GM23248 (cell line): ENCODE results near the gene YEATS2. TPM values are rescaled to one million over a fixed set of nuclear protein-coding genes. Genes with fewer than 3 reads are reported as not detected.

ENCODE experiments used
- DNase-seq: peaks from one replicate; pipeline ENCODE4 v3.0.0-alpha.2; 2015
- H2AFZ ChIP-seq: fragments of 200-600 bp; sonication (generic); 2 replicates; pipeline ENCODE4 v1.6.1; 2016; ENCODE audit warnings: antibody characterized with exemption
- H3F3A ChIP-seq: fragments of 200-600 bp; sonication (generic); 2 replicates; pipeline ENCODE4 v1.6.1; 2016; ENCODE audit warnings: mild to moderate bottlenecking, antibody characterized with exemption, mixed run types; ENCODE audit not compliant: insufficient read depth
- H3K27ac ChIP-seq: fragments of 200-600 bp; sonication (generic); 2 replicates; pipeline ENCODE4 v1.5.1; 2016; ENCODE audit warnings: mild to moderate bottlenecking
- H3K27me3 ChIP-seq: fragments of 200-600 bp; sonication (generic); replicated peaks from 2 replicates; pipeline ENCODE4 v1.6.1; 2016; ENCODE audit warnings: mild to moderate bottlenecking; ENCODE audit not compliant: insufficient read depth
- H3K36me3 ChIP-seq: fragments of 200-600 bp; sonication (generic); 2 replicates; pipeline ENCODE4 v1.6.1; 2016; ENCODE audit warnings: low read depth, mild to moderate bottlenecking
- H3K4me1 ChIP-seq: fragments of 200-600 bp; sonication (generic); 2 replicates; pipeline ENCODE4 v1.6.1; 2016; ENCODE audit warnings: mild to moderate bottlenecking; ENCODE audit not compliant: insufficient read depth
- H3K4me2 ChIP-seq: fragments of 200-600 bp; sonication (generic); one replicate; pipeline ENCODE4 v1.6.1; 2016; ENCODE audit warnings: mild to moderate bottlenecking; ENCODE audit not compliant: unreplicated experiment
- H3K4me3 ChIP-seq: fragments of 200-600 bp; sonication (generic); 2 replicates; pipeline ENCODE4 v1.5.1; 2016; ENCODE audit warnings: mild to moderate bottlenecking
- H3K79me2 ChIP-seq: fragments of 200-600 bp; sonication (generic); 2 replicates; pipeline ENCODE4 v1.6.1; 2016; ENCODE audit warnings: mild to moderate bottlenecking; ENCODE audit not compliant: insufficient read depth
- H3K9ac ChIP-seq: fragments of 200-600 bp; sonication (generic); 2 replicates; pipeline ENCODE4 v1.6.1; 2016; ENCODE audit warnings: mild to moderate bottlenecking
- H3K9me2 ChIP-seq: fragments of 200-600 bp; sonication (generic); 2 replicates; pipeline ENCODE4 v1.6.1; 2016; ENCODE audit warnings: mixed run types, mild to moderate bottlenecking, moderate library complexity; ENCODE audit not compliant: insufficient read depth
- H3K9me3 ChIP-seq: fragments of 200-600 bp; sonication (generic); one replicate; pipeline ENCODE4 v1.6.1; 2017; ENCODE audit warnings: low read depth
- H4K20me1 ChIP-seq: fragments of 200-600 bp; sonication (generic); 2 replicates; pipeline ENCODE4 v1.6.0; 2016; ENCODE audit not compliant: insufficient read depth
- EZH2 ChIP-seq: fragments of 200-600 bp; sonication (generic); IDR thresholded peaks from 2 replicates; pipeline ENCODE4 v1.6.1; 2018; ENCODE audit warnings: antibody characterized with exemption, mild to moderate bottlenecking; ENCODE audit not compliant: insufficient read depth, poor library complexity, severe bottlenecking
- EZH2phosphoT487 ChIP-seq: fragments of 200-600 bp; sonication (generic); IDR thresholded peaks from 2 replicates; pipeline ENCODE4 v1.6.1; 2018; ENCODE audit warnings: antibody characterized with exemption, moderate library complexity, mild to moderate bottlenecking, low read depth; ENCODE audit not compliant: insufficient read depth
- WGBS, 2 experiments: methylation state at CpG; one replicate each; pipeline ENCODE4 v1.1.6; 2015 to 2017; ENCODE audit warnings: low lambda C conversion rate in 2 of 2, low coverage in 1 of 2; ENCODE audit errors: missing lambda C conversion rate in 2 of 2; 5-methylcytosine and 5-hydroxymethylcytosine counted together
- in situ Hi-C: fragments of 300-500 bp; cut with MboI; formaldehyde crosslinking; loops from 2 replicates; pipeline ENCODE4 v1.15.0; 2020
- polyA plus RNA-seq: library from polyadenylated mRNA; unstranded; fragments of >200 nt; fragmentation: Nextera tagmentation; extraction: Ambion mirVana; gene quantifications from 2 replicates; pipeline ENCODE4 v1.2.1, GENCODE V29; 2016
- total RNA-seq: library from RNA; depleted of rRNA; stranded (reverse); fragments of >200 nt; shearing (Covaris generic); gene quantifications from 2 replicates; pipeline ENCODE4 v1.2.3, GENCODE V29; 2014; rRNA removed

YEATS2 gene
- total RNA-seq (29.6 and 34.7 TPM in 2 replicates), polyA plus RNA-seq (11.0 and 14.0 TPM in 2 replicates)

GRCh38 chr3:183697610-183698317 lies at the start of gene YEATS2:
YEATS2 (plus strand) TSS chr3:183697797; CDS start chr3:183715163, 17,366 bp downstream.
- in situ Hi-C loops: no loop called here
- no peaks in the 10 kb centered on the region for H3K9me2 ChIP-seq
- H3K27ac ChIP-seq: peak within 1 kb of the TSS; percentile 72
- H3K9ac ChIP-seq: peak within 1 kb of the TSS; percentile 93
- H3K27me3 ChIP-seq: no peaks in the 10 kb centered on the region
- peak within 1 kb of the TSS; percentile 94 for H3K4me2 ChIP-seq
- H3K36me3 ChIP-seq: no peaks in the 10 kb centered on the region
- DNase-seq: peak; percentile 83
- TF ChIP-seq EZH2 (no peak), EZH2phosphoT487 (no peak)
- no peaks in the 10 kb centered on the region for H3K9me3 ChIP-seq
- no peaks in the 10 kb centered on the region for H3K4me1 ChIP-seq
- no peaks in the 10 kb centered on the region; the same call in 1 of the 2 replicates for H4K20me1 ChIP-seq
- H2AFZ ChIP-seq: peak within 1 kb of the TSS; percentile 93
- H3F3A ChIP-seq: 0 out of 2 replicates have a peak, but pooled peaks cover 6% of the 10 kb centered on the region
- H3K4me3 ChIP-seq: peak within 1 kb of the TSS; percentile 94
- WGBS, 2 experiments: 1 to 2% methylated on average over 25 to 77 of the region's 89 CpGs
- peaks cover 50% of the 10 kb centered on the region for H3K79me2 ChIP-seq

- Histone ChIP-seq H3K4me2 (no peak overlapping the region), H3F3A (no peaks in the 10 kb centered on the region), H3K27me3 (no peaks in the 10 kb centered on the region), H3K36me3 (peaks cover 6% of the 10 kb centered on the region), H2AFZ (no peak overlapping the region), H3K9me3 (no peaks in the 10 kb centered on the region), H3K9me2 (no peaks in the 10 kb centered on the region), H3K9ac (no peak overlapping the region), H3K4me3 (no peak overlapping the region), H3K27ac (no peak overlapping the region), H3K79me2 (no peaks in the 10 kb centered on the region; the same call in 1 of the 2 replicates), H4K20me1 (no peaks in the 10 kb centered on the region), H3K4me1 (no peaks in the 10 kb centered on the region)
- WGBS, 2 experiments: 91 to 92% methylated on average over 4 of the region's 4 CpGs
- in situ Hi-C loops: no loop called here
- TF ChIP-seq EZH2phosphoT487 (no peak), EZH2 (no peak)
- no peak for DNase-seq
Observed at GRCh38 chr3:183650554-183650953, 47.0 kb upstream of the YEATS2 start.

GRCh38 chr3:183653209-183654064 lies 44.2 kb upstream of the YEATS2 start:
- no peak overlapping the region for H3K27ac ChIP-seq
- no peak overlapping the region for H3K9ac ChIP-seq
- TF ChIP-seq EZH2 (no peak), EZH2phosphoT487 (no peak)
- H3K9me3 ChIP-seq: no peaks in the 10 kb centered on the region
- 75 to 76% methylated on average over 6 of the region's 6 CpGs for WGBS, 2 experiments
- H3F3A ChIP-seq: no peaks in the 10 kb centered on the region
- no peaks in the 10 kb centered on the region; the same call in 1 of the 2 replicates for H3K79me2 ChIP-seq
- no peaks in the 10 kb centered on the region for H4K20me1 ChIP-seq
- in situ Hi-C loops: no loop called here
- H3K4me2 ChIP-seq: no peak overlapping the region
- H3K36me3 ChIP-seq: peaks cover 6% of the 10 kb centered on the region
- no peak overlapping the region for H2AFZ ChIP-seq
- no peaks in the 10 kb centered on the region for H3K27me3 ChIP-seq
- no peaks in the 10 kb centered on the region for H3K4me1 ChIP-seq
- H3K9me2 ChIP-seq: no peaks in the 10 kb centered on the region
- no peak for DNase-seq
- H3K4me3 ChIP-seq: no peak overlapping the region

- in situ Hi-C loops: no loop called here
- H3K79me2 ChIP-seq: no peaks in the 10 kb centered on the region
Observed at GRCh38 chr3:183654727-183655126, 42.9 kb upstream of the YEATS2 start.

More at GRCh38 chr3:183654727-183655126, 42.9 kb upstream of the YEATS2 start:
- Histone ChIP-seq H4K20me1 (no peaks in the 10 kb centered on the region), H2AFZ (no peak overlapping the region), H3K9ac (no peak overlapping the region), H3K36me3 (peaks cover 6% of the 10 kb centered on the region), H3F3A (no peaks in the 10 kb centered on the region), H3K9me2 (no peaks in the 10 kb centered on the region), H3K9me3 (no peaks in the 10 kb centered on the region), H3K4me2 (no peak overlapping the region), H3K4me1 (no peaks in the 10 kb centered on the region), H3K27ac (no peak overlapping the region), H3K27me3 (no peaks in the 10 kb centered on the region), H3K4me3 (no peak overlapping the region)
- no peak for TF ChIP-seq EZH2
- TF ChIP-seq EZH2phosphoT487: no peak
- no peak for DNase-seq
- WGBS, 2 experiments: 80 to 83% methylated on average over 1 of the region's 1 CpG
